GM19438 (cell line): ENCODE results near the gene PNLIPRP3.

Experiments used
- ATAC-seq: cut with Tn5 transposase; IDR thresholded peaks from one replicate; pipeline ENCODE4 v1.9.1; 2021; ENCODE audit warnings: low read depth; ENCODE audit not compliant: unreplicated experiment

The PNLIPRP3 gene

DNA sequence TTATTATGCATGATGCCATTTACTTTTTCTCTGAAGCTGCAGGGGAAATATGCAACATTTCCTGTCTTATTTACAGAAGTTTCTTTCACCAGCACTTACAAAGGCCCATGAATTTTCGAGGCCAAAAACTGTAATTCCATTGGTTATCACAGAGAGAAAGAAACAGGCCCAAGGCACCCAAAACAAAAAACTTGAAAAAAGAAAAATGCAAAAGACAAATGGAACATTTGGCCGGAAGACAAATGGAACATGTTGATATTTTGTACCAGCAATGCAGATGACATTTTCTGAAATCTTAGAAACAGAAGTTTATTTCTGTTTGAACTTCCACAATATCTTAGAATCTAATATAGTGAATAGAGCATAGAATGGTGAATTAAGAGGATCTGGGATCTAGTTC, 61.8 kb downstream of the PNLIPRP3 start:
- ATAC-seq: no peak

DNA sequence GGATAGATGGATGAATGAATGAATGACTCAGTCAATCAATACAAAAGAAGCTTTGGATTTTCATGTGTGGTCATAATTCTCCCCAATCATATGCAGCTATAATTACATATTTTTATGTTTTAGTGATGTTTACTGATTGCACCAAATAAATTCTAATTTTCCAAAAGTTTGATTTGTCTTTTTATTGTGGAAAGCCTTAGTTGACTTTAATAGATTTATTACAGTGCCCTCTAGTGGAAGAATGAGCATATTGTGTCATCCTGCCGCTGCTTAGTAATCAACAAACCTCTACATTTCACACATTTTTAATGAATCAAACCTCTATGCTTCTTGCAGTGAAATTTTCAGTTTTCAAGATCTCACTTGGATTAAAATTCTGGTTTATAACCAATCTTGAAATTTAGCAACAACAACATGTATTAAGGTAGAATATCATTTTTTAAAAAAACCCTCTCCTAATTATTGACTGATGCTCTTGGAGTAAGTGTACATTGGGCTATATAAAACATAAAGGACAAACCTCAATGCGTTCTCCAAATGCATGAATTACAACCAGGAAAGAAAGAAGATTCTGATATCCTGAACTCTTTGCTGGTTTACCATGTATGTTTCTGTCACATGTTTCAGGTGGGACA, 62.5 kb downstream of the PNLIPRP3 start:
- ATAC-seq: peak; percentile 60

- ATAC-seq: no peak
Measured at GRCh38 chr10:116504786-116505185, 77.1 kb downstream of the PNLIPRP3 start.

DNA sequence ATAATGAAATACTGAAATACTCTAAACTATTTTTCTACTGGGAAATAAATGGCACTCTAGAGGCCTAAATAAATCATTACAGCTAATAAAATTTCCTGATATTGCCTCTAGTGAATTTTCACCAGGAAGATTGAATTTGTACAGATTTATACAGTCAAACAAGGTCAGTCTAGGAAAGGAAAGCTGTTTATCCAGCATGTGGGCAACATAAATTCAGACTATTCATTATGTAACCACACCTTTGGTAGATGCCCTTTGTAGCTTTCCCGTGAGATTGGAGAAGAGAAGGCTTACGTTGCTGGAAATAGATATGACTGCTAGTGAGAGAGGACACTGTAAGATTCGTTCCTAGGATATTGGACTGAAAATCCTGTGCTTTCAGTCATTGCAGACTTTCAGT, 82.9 kb downstream of the PNLIPRP3 start:
- ATAC-seq: no peak

- no peak for ATAC-seq
Measured at GRCh38 chr10:116511365-116511764, 83.7 kb downstream of the PNLIPRP3 start.

- no peak for ATAC-seq
Measured at GRCh38 chr10:116521424-116522290, 94.0 kb downstream of the PNLIPRP3 start.

- ATAC-seq: no peak
Measured at GRCh38 chr10:116522803-116523381, 95.2 kb downstream of the PNLIPRP3 start.

- no peak for ATAC-seq
Measured at GRCh38 chr10:116524736-116525135, 97.1 kb downstream of the PNLIPRP3 start.

DNA sequence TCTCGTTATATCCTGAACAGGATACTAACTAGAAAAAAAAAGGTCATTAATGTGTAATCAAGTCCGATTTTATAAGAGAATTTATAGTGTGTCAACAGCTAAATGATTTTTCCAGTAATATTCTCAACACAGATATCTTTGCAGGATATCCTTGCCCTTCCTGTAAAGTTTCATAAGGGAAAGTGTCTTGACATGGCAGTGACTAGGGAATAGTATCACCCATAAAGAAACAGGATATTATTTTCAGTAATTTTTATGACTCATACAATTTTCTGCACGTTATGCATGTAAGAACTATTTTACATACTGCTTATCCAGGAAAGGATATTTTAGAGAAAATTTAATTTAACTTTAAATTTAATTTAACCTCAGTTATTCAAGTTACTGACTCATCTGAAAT, 98.6 kb downstream of the PNLIPRP3 start:
- ATAC-seq: no peak
